ENCODE measurements around the gene MAP3K5. TPM values are rescaled to one million over a fixed set of nuclear protein-coding genes. Genes with fewer than 3 reads are reported as not detected.

MAP3K5 gene
- total RNA-seq, 1 experiment from 2014 or later: 15.8 TPM

GRCh38 chr6:136752554-136752953 is 39.7 kb downstream of the MAP3K5 start:
- peaks cover 4% of the 10 kb centered on the region for H3K36me3 Mint-ChIP-seq (ENCODE audit: insufficient read depth, unreplicated experiment)
- DNase-seq: no peak
- TF ChIP-seq CTCF (IDR thresholded peaks at IDR 0.05; ENCODE audit: unreplicated experiment): no peak
- intact Hi-C loops (cut with micrococcal nuclease; ENCODE audit: unreplicated experiment): no loop called here
- no peak overlapping the region for H3K4me3 Mint-ChIP-seq (ENCODE audit: low read depth, unreplicated experiment)
- H3K27ac Mint-ChIP-seq (ENCODE audit: unreplicated experiment): no peak overlapping the region
- CTCF ChIA-PET: interaction anchor here (1.0 kb wide), 1 partner anchor 10 kb away, joined by 8 read pairs; no protein-coding TSS in a partner anchor
- no peaks in the 10 kb centered on the region for H3K9me3 Mint-ChIP-seq (ENCODE audit: low read depth, unreplicated experiment)
- no TSS peak for BruUV-seq (replicated peaks)
- H3K27me3 Mint-ChIP-seq (ENCODE audit: unreplicated experiment): no peaks in the 10 kb centered on the region
- peaks cover 5% of the 10 kb centered on the region for H3K4me1 Mint-ChIP-seq (ENCODE audit: low read depth, unreplicated experiment)

DNA sequence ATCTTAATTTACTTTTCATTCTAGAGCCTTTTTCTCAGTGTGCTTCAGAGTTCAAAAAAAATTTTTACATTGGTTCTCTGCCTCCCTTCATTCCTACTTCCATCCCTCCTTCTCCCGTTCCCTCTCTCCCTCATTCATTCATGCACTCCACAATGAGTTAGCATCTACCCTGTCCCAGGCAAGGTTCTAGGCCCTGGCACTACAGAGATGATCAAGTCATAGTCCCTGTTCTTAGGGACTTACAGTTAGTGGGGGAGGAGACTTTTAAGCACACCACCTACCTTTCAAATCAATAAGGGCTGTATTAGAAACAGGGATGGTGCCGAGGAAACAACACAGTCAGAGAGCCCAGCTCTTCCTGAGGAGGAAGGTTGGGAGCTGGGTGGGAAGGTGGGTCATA is 40.3 kb downstream of the MAP3K5 start:
- no peak for TF ChIP-seq CTCF (IDR thresholded peaks at IDR 0.05; ENCODE audit: unreplicated experiment)
- H3K27ac Mint-ChIP-seq (ENCODE audit: unreplicated experiment): no peak overlapping the region
- CTCF ChIA-PET: no interaction called here
- H3K9me3 Mint-ChIP-seq (ENCODE audit: low read depth, unreplicated experiment): no peaks in the 10 kb centered on the region
- no peaks in the 10 kb centered on the region for H3K27me3 Mint-ChIP-seq (ENCODE audit: unreplicated experiment)
- H3K4me3 Mint-ChIP-seq (ENCODE audit: low read depth, unreplicated experiment): no peak overlapping the region
- intact Hi-C loops (cut with micrococcal nuclease; ENCODE audit: unreplicated experiment): no loop called here
- no peak for DNase-seq
- peaks cover 4% of the 10 kb centered on the region for H3K36me3 Mint-ChIP-seq (ENCODE audit: insufficient read depth, unreplicated experiment)
- H3K4me1 Mint-ChIP-seq (ENCODE audit: low read depth, unreplicated experiment): peaks cover 5% of the 10 kb centered on the region
- BruUV-seq (replicated peaks): no TSS peak

- no peak overlapping the region for H3K4me3 Mint-ChIP-seq (ENCODE audit: low read depth, unreplicated experiment)
- H3K27ac Mint-ChIP-seq (ENCODE audit: unreplicated experiment): no peak overlapping the region
- intact Hi-C loops (cut with micrococcal nuclease; ENCODE audit: unreplicated experiment): no loop called here
- CTCF ChIA-PET: no interaction called here
- no peak for TF ChIP-seq CTCF (IDR thresholded peaks at IDR 0.05; ENCODE audit: unreplicated experiment)
- no peaks in the 10 kb centered on the region for H3K9me3 Mint-ChIP-seq (ENCODE audit: low read depth, unreplicated experiment)
- peaks cover 4% of the 10 kb centered on the region for H3K36me3 Mint-ChIP-seq (ENCODE audit: insufficient read depth, unreplicated experiment)
- no peaks in the 10 kb centered on the region for H3K27me3 Mint-ChIP-seq (ENCODE audit: unreplicated experiment)
- BruUV-seq (replicated peaks): no TSS peak
- DNase-seq: no peak
- peaks cover 5% of the 10 kb centered on the region for H3K4me1 Mint-ChIP-seq (ENCODE audit: low read depth, unreplicated experiment)
Observed at GRCh38 chr6:136751522-136751956, 40.7 kb downstream of the MAP3K5 start.

DNA sequence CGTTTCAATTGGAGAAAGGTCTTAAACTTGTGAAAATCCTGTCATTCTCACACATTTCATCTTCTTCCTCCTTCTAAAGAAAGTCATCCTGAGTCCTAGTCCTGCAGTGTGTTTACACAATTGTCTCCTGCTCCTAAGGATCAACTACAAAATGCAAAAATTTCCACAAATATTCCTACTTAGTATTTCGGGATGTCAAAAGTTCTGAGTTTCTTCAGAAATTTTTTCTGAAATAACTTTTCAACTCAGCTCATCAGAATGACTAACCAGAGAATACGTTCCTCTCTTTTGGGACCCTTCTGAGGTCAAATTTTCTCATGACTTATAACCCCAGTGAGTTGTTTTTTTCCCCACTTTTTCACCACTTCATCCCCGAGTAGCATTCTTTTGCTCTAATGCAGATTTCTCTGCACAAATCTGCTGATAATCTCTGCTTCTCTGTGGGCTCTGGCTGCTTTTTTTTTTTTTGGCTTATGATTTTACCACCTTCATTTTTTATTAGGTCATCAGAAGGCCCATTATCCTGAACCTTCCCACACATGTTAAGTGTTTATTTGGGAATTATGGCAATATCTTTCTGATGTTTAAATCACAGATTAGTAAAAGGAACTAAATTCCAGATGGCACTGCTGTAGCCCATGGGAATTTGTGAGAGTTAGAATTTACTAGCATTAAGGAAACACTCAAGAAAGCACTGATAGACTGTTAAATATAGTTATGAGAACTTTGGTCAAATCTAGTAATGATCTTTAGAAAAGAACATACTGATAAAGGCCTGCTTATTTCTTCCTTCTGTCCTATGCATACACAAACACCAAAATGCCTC is 41.4 kb downstream of the MAP3K5 start:
- Mint-ChIP-seq H3K36me3 (ENCODE audit: insufficient read depth, unreplicated experiment) (peaks cover 4% of the 10 kb centered on the region), H3K27ac (ENCODE audit: unreplicated experiment) (no peak overlapping the region), H3K9me3 (ENCODE audit: low read depth, unreplicated experiment) (no peaks in the 10 kb centered on the region), H3K27me3 (ENCODE audit: unreplicated experiment) (no peaks in the 10 kb centered on the region), H3K4me1 (ENCODE audit: low read depth, unreplicated experiment) (peaks cover 5% of the 10 kb centered on the region), H3K4me3 (ENCODE audit: low read depth, unreplicated experiment) (no peak overlapping the region)
- intact Hi-C loops (cut with micrococcal nuclease; ENCODE audit: unreplicated experiment): no loop called here
- DNase-seq: no peak
- CTCF ChIA-PET: interaction anchor here (0.7 kb wide), 1 partner anchor 274 kb away, joined by 3 read pairs; no protein-coding TSS in a partner anchor
- no TSS peak for BruUV-seq (replicated peaks)
- TF ChIP-seq CTCF (IDR thresholded peaks at IDR 0.05; ENCODE audit: unreplicated experiment): no peak
